Endothelial cell (in vitro differentiated cells): ENCODE measurements around the gene SSMEM1. TPM values are rescaled to one million over a fixed set of nuclear protein-coding genes. Genes with fewer than 3 reads are reported as not detected.

Experiments used
- DNase-seq: peaks from one replicate; pipeline ENCODE4 v3.0.0; 2021; ENCODE audit warnings: low spot score
- H3K27ac Mint-ChIP-seq: one replicate; pipeline ENCODE4 v1.8.0; 2021; ENCODE audit warnings: mixed read lengths, inconsistent platforms; ENCODE audit not compliant: unreplicated experiment
- H3K27me3 Mint-ChIP-seq: one replicate; pipeline ENCODE4 v1.8.0; 2021; ENCODE audit warnings: mild to moderate bottlenecking, moderate library complexity, mixed read lengths, inconsistent platforms; ENCODE audit not compliant: unreplicated experiment
- H3K36me3 Mint-ChIP-seq: one replicate; pipeline ENCODE4 v1.8.0; 2021; ENCODE audit warnings: mild to moderate bottlenecking, low read depth, mixed read lengths, inconsistent platforms; ENCODE audit not compliant: unreplicated experiment
- H3K4me1 Mint-ChIP-seq: one replicate; pipeline ENCODE4 v1.8.0; 2021; ENCODE audit warnings: mild to moderate bottlenecking, mixed read lengths, inconsistent platforms; ENCODE audit not compliant: unreplicated experiment
- H3K4me3 Mint-ChIP-seq: one replicate; pipeline ENCODE4 v1.8.0; 2021; ENCODE audit warnings: mild to moderate bottlenecking, mixed read lengths, inconsistent platforms; ENCODE audit not compliant: unreplicated experiment
- H3K9me3 Mint-ChIP-seq: one replicate; pipeline ENCODE4 v1.8.0; 2021; ENCODE audit warnings: mixed read lengths, inconsistent platforms; ENCODE audit not compliant: unreplicated experiment
- CTCF ChIP-seq: fragments of 200-600 bp; sonication (generic); IDR thresholded peaks from one replicate; pipeline ENCODE4 v1.5.0; 2021; ENCODE audit warnings: antibody characterized with exemption; ENCODE audit not compliant: unreplicated experiment
- total RNA-seq: library from RNA; stranded (reverse); fragmentation: NEBNext Ultra II Directional; extraction: Animal tissue kit (Norgen Biotek cat#: 25700); gene quantifications from one replicate; pipeline ENCODE4 v1.2.1, GENCODE V29; 2021; ENCODE audit not compliant: unreplicated experiment

SSMEM1 gene
- total RNA-seq, 1 donor from 2014 or later, result not detected

- no peak overlapping the region for H3K27ac Mint-ChIP-seq
Measured at GRCh38 chr7:130263130-130263529, 55.5 kb downstream of the SSMEM1 start.

More at GRCh38 chr7:130263130-130263529, 55.5 kb downstream of the SSMEM1 start:
- DNase-seq, result no peak
- H3K36me3 Mint-ChIP-seq, result no peaks in the 10 kb centered on the region
- no peak for TF ChIP-seq CTCF
- H3K4me1 Mint-ChIP-seq, result peaks cover 13% of the 10 kb centered on the region
- no peaks in the 10 kb centered on the region for H3K9me3 Mint-ChIP-seq
- no peak overlapping the region for H3K4me3 Mint-ChIP-seq
- peaks cover 2% of the 10 kb centered on the region for H3K27me3 Mint-ChIP-seq

Other genes with a start within 250 kb of the SSMEM1 start
- 29.3 TPM for gene ZC3HC1, start 156.5 kb upstream of the SSMEM1 start, total RNA-seq
- gene KLHDC10, start 137.3 kb upstream of the SSMEM1 start, total RNA-seq, result 28.8 TPM
- 11.8 TPM for gene TMEM209, start 2.5 kb upstream of the SSMEM1 start, total RNA-seq
- not detected for gene CPA2, start 59.0 kb downstream of the SSMEM1 start, total RNA-seq
- not detected for gene CPA4, start 85.3 kb downstream of the SSMEM1 start, total RNA-seq
- gene CPA5, start 137.0 kb downstream of the SSMEM1 start, total RNA-seq, result not detected
- not detected for gene CPA1, start 172.6 kb downstream of the SSMEM1 start, total RNA-seq
- 14.3 TPM for gene CEP41, start 233.2 kb downstream of the SSMEM1 start, total RNA-seq